ENCODE measurements around the gene FAM185A.
"Not testable (repeated sequence)": the region's sequence is repeated elsewhere in the genome, so short reads cannot be mapped to it uniquely, and the experiment has no call there.

The FAM185A gene

DNA sequence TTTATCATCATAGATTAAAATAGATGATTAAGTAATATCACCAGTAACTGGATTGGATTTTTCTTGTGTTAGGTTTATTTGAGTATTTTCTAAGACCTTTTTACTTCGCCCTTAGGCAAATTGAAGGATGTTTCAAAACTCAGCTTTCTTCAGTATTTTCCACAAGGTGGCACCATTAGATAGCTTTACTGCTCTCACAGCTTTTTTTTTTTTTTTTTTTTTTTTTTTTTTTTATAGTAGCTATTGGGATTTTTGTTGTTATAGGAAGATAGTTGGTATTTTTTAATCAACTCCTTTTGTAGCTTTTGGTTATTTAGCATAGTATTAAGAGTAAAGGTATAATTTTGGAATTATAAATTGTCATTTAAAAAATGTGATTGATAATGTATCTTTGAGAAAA is 9.4 kb downstream of the FAM185A start:
- DNase-seq; H3K9me3 ChIP-seq (ENCODE audit: severe bottlenecking); H3K4me3 ChIP-seq (ENCODE audit: low read depth, low read length); H3K36me3 ChIP-seq; H3K27ac ChIP-seq; H3K27me3 ChIP-seq (ENCODE audit: insufficient read depth, low read depth, severe bottlenecking): not testable (repeated sequence)

DNA sequence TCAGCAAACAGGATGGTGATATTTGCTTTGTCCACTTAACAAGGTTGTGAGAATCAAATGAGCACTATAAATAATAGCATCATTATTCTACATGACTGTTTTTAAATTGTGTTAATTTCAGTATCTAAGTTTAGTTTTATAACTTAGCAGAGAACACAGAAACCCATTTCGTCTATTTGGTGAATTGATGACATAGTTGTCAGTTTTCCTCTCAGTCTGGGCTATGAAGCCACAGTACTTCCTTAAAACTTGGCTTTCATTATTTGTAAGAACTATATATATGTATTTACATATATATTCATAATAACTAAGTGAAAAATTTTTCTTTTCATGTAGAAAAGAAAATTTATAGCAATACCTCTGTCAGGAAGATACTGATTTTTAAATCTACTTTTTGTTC is 11.1 kb downstream of the FAM185A start:
- H3K36me3 ChIP-seq; H3K27me3 ChIP-seq (ENCODE audit: insufficient read depth, low read depth, severe bottlenecking); DNase-seq; H3K4me3 ChIP-seq (ENCODE audit: low read depth, low read length); H3K27ac ChIP-seq; H3K9me3 ChIP-seq (ENCODE audit: severe bottlenecking): not testable (repeated sequence)

DNA sequence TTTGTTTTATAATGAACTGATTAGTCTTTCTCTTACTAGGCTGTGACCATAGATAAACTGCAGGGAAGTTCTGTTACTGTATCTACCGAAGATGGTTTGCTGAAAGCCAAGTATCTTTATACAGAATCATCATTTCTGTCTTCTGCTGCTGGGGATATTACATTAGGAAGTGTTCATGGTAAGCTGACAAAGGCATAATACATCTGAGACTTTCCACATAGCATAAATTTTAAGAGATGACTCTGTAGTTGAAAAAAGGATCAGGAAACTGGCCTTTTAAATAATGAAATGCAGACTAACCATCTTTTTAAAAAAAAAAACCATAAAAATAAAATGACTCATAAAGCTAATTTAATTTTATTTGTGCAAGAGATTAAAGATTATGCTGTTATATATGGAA is 12.4 kb downstream of the FAM185A start:
- H3K27ac ChIP-seq; DNase-seq; H3K4me3 ChIP-seq (ENCODE audit: low read depth, low read length); H3K27me3 ChIP-seq (ENCODE audit: insufficient read depth, low read depth, severe bottlenecking); H3K36me3 ChIP-seq; H3K9me3 ChIP-seq (ENCODE audit: severe bottlenecking): not testable (repeated sequence)

DNA sequence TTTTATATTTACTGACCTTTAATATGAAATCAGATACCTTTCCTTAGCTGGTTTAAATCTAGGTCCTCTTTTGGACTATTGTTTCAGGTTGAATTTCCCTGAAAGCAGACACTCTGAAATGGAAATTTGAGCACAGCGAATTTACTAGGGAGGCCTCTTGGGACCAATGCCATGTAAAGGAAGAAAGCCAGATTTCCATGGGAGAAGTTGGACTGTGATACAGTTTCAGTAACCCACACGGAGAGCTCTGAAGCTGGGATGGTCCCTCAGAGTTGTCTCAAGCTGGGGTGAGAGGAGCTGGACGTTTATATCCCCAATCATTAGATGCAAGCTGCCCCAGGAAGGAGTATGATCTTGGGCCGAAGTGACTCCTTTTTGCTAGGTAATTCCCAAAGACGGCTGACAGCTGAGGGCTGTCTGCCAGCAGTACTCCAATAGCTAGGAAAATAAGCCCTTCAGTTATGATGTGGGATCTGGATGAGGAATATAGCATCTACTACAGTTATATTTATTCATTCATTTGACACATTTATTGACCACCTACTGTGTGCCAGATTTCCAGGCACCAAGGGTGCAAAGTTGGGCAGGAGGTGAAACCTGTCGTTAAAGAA is 14.6 kb downstream of the FAM185A start:
- H3K36me3 ChIP-seq; DNase-seq; H3K27ac ChIP-seq; H3K4me3 ChIP-seq (ENCODE audit: low read depth, low read length); H3K9me3 ChIP-seq (ENCODE audit: severe bottlenecking); H3K27me3 ChIP-seq (ENCODE audit: insufficient read depth, low read depth, severe bottlenecking): not testable (repeated sequence)

DNA sequence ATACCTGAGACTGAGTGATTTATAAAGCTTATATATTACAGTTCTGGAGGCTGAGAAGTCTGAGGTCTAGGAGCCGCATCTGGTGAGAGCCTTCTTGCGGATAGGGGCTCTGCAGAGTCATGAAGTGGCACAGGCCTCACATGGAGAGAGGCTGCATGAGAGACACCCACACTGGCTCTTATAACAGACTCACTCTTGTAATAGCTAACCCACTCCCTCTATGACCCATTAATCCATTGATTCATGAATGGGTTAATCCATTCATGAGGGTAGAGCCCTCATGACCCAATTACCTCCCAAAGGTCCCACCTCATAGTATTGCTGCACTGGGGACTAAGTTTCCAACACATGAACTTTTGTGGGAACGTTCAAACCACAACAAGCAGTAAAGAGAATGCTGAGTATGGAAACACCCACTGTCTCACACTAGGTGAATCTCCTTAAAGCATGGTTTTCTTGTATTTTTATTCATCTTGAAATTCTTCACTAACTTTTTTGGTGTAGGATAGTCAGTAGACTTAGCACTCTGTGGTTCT is 20.9 kb downstream of the FAM185A start:
- H3K27ac ChIP-seq; DNase-seq; H3K27me3 ChIP-seq (ENCODE audit: insufficient read depth, low read depth, severe bottlenecking); H3K9me3 ChIP-seq (ENCODE audit: severe bottlenecking); H3K4me3 ChIP-seq (ENCODE audit: low read depth, low read length); H3K36me3 ChIP-seq: not testable (repeated sequence)

DNA sequence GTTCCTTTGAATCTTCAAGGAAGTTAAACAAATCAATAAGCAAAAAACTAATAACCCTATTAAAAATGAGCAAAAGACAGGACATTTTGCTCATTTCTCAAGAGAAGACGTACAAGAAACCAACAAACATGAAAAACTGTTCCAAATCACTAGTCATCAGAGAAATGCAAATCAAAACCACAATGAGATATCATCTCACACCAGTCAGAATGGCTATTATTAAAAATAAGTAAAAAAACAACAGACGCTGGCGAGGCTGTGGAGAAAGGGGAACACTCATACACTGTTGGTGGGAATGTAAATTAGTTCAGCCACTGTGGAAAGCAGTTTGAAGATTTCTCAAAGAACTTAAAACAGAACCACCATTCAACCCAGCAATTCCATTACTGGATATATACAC is 21.7 kb downstream of the FAM185A start:
- not testable (repeated sequence) for H3K4me3 ChIP-seq (ENCODE audit: low read depth, low read length); H3K27me3 ChIP-seq (ENCODE audit: insufficient read depth, low read depth, severe bottlenecking); H3K9me3 ChIP-seq (ENCODE audit: severe bottlenecking); DNase-seq; H3K27ac ChIP-seq; H3K36me3 ChIP-seq

DNA sequence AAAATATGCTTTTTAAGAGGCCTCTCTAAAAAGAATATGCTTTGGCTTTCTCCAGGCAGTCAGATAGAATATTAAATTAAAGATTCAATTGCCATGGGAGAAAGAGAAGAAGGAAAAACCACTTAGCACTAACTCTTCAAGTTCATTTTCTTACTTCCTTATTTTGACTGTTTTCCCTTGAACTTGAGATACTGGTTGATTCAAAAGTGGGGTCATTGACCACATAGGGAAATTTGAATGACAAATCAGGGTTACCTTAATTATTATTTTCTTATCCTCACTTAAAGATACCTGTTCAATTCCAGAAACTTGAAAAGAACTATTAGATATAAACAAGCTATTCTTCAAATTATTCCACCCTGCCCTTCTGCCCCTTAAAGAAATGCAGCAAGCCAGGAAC is 27.4 kb downstream of the FAM185A start:
- DNase-seq; H3K27me3 ChIP-seq (ENCODE audit: insufficient read depth, low read depth, severe bottlenecking); H3K9me3 ChIP-seq (ENCODE audit: severe bottlenecking): not testable (repeated sequence)

DNA sequence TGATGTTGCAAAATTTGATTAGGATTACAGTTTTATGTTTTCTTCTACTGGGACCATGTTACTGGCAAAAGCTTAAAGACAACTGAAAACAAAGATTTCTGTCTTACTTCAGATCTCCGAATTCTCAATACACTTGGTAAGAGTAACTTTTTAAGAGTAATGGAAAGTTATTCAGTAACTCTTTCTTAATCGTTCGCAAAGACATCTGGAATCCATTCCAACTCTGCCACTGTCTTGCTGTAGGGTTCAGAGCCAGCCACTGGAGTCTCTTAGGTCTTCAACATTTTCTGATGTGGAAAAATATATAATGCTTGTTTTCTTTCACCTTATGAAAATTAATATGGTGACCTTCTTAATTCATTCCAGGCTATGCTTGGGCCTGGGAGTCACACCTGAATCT is 29.9 kb downstream of the FAM185A start:
- H3K27ac ChIP-seq; H3K36me3 ChIP-seq; DNase-seq; H3K27me3 ChIP-seq (ENCODE audit: insufficient read depth, low read depth, severe bottlenecking); H3K4me3 ChIP-seq (ENCODE audit: low read depth, low read length); H3K9me3 ChIP-seq (ENCODE audit: severe bottlenecking): not testable (repeated sequence)

More for the DNA sequence above, 27.4 kb downstream of the FAM185A start:
- not testable (repeated sequence) for H3K36me3 ChIP-seq; H3K4me3 ChIP-seq (ENCODE audit: low read depth, low read length); H3K27ac ChIP-seq

DNA sequence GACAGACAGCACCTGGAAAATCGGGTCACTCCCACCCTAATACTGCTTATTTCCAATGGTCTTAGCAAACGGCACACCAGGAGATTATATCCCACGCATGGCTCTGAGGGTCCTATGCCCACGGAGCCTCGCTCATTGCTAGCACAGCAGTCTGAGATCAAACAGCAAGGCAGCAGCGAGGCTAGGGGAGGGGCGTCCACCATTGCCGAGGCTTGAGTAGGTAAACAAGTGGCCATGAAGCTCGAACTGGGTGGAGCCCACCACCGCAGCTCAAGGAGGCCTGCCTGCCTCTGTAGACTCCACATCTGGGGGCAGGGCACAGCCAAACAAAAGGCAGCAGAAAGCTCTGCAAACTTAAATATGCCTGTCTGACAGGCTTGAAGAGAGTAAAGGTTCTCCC is 32.1 kb downstream of the FAM185A start:
- H3K27ac ChIP-seq; H3K27me3 ChIP-seq (ENCODE audit: insufficient read depth, low read depth, severe bottlenecking); H3K9me3 ChIP-seq (ENCODE audit: severe bottlenecking); H3K36me3 ChIP-seq; H3K4me3 ChIP-seq (ENCODE audit: low read depth, low read length); DNase-seq: not testable (repeated sequence)

DNA sequence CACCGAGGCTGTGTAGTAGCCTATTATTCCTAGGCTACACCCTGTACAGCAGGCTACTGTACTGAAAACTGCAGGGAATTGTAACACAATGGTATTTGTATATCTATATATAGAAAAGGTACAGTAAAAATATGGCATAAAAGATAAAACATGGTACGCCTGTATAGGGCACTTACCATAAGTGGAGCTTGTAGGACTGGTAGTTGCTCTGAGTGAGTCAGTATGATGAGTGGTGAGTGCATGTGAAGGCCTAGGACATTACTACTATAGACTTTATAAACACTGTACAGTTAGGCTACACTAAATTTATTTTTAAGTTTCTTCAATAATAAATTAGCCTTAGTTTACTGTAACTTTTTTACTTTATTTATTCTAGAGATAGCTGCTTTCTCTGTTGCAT is 40.0 kb downstream of the FAM185A start:
- not testable (repeated sequence) for H3K36me3 ChIP-seq; H3K27me3 ChIP-seq (ENCODE audit: insufficient read depth, low read depth, severe bottlenecking); H3K27ac ChIP-seq; H3K9me3 ChIP-seq (ENCODE audit: severe bottlenecking); H3K4me3 ChIP-seq (ENCODE audit: low read depth, low read length); DNase-seq

DNA sequence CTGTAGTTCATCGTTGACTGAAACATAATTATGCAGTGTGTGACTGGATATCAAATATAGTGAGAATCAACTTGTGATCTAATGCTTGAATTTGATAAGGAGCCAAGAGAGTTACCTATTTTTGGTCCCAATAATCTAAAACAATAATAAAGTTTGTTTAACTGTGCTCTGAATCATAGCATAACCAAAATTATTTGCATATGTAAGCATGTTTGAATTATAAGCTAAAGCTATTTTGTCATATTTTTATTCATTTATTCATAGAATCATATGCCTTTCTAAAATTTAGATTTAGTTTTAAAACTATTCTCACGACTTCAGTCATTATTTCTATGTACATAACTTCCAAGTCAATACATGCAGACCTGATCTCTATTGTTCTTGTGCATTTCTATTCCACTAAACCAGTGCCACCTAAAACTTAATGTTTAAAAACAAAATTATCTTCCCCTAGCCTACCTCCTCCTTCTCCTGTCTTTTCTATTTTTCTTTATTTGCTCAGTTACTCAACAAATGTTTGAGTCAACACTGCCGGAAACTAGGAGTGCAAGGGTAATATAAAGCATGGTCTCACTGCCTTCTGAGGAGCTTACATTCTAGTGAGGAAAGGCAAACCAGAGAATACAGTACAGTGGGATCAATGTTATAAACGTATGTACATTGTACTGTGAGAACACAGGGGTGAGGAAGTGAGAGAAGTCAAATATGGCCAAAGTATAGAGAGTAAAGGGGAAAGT is 41.7 kb downstream of the FAM185A start:
- H3K9me3 ChIP-seq (ENCODE audit: severe bottlenecking); H3K27me3 ChIP-seq (ENCODE audit: insufficient read depth, low read depth, severe bottlenecking); H3K27ac ChIP-seq; H3K4me3 ChIP-seq (ENCODE audit: low read depth, low read length); DNase-seq; H3K36me3 ChIP-seq: not testable (repeated sequence)

DNA sequence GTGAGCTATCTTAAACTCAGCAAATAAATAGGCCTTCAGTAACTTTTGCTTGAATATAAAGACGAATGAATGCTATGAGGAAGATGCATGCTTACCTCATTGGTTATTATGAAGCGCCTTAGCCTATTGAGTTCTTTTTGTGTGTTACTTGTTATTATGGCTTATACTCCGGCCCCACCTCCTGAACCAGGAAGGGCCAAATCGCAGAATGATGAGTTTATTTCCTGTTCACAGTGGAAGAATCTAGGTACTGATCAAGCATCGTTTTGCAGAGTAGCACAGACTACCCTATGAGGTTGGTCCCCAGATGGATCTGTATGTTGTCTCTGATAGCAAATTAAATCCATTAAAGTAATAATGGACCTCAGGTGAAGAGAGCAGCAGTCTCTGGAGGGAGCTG is 42.6 kb downstream of the FAM185A start:
- not testable (repeated sequence) for H3K27me3 ChIP-seq (ENCODE audit: insufficient read depth, low read depth, severe bottlenecking); H3K9me3 ChIP-seq (ENCODE audit: severe bottlenecking); H3K36me3 ChIP-seq; H3K4me3 ChIP-seq (ENCODE audit: low read depth, low read length); H3K27ac ChIP-seq; DNase-seq

DNA sequence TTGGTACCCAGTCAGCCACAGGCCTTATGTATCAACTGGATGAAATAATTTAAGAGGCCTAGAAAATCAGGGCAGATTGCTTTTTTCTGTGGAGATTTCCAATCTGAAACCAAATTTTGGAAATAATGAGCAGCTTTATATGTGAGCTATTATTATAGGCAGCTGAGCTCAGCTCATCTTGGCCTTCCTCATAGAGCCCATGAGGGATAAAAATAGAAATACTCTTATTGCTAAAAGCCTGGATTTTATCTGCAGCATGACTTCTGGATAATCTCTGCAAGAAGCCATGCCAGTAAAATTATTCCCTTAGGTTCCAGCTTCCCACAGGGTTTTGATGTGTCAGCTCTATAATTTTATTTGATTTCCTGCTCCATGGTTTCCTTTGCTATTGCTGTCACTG is 43.0 kb downstream of the FAM185A start:
- H3K27ac ChIP-seq; H3K9me3 ChIP-seq (ENCODE audit: severe bottlenecking); H3K27me3 ChIP-seq (ENCODE audit: insufficient read depth, low read depth, severe bottlenecking); H3K4me3 ChIP-seq (ENCODE audit: low read depth, low read length); DNase-seq; H3K36me3 ChIP-seq: not testable (repeated sequence)

DNA sequence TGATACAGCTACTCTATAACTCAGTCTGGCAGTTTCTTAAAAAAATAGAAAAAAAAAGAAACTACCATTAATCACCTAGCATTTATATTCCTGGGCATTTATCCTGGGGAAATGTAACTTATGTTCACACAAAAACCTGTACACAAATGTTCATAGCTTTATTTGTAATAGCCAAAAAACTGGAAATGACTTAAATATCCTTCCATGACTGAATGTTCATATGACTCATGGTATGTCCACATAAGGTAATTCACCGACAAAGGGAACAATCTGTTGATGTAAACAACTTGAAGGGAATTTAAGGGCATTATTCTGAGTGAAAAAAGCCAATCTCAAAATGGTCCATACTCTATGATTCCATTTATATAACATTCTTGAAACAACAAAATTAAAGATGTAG is 45.8 kb downstream of the FAM185A start:
- not testable (repeated sequence) for H3K36me3 ChIP-seq; H3K9me3 ChIP-seq (ENCODE audit: severe bottlenecking); DNase-seq; H3K27ac ChIP-seq; H3K27me3 ChIP-seq (ENCODE audit: insufficient read depth, low read depth, severe bottlenecking); H3K4me3 ChIP-seq (ENCODE audit: low read depth, low read length)

DNA sequence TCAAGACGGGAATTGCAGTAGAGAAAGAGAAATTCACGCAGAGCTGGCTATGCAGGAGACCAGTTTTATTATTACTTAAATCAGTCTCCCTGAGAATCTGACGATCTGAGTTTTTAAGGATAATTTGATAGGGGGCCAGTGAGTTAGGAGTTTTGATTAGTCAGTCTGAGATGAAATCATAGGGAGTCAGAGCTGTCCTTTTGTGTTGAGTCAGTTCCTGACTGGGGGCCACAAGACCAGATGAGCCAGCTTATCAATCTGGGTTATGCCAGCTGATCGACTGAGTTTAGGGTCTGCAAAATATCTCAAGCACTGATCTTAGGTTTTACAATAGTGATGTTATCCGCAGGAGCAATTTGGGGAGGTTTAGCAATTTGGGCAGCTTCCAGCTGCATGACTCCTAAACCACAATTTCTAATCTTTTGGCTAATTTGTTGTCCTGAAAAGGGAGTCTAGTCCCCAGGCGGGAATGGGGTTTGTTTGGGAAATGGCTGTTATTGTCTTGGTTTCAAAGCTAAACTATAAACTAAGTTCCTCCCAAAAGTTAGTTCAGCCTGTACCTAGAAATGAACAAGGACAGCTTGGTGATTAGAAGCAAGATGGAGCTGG is 47.3 kb downstream of the FAM185A start:
- not testable (repeated sequence) for H3K27ac ChIP-seq; DNase-seq; H3K9me3 ChIP-seq (ENCODE audit: severe bottlenecking)

More for the DNA sequence above, 47.3 kb downstream of the FAM185A start:
- not testable (repeated sequence) for H3K27me3 ChIP-seq (ENCODE audit: insufficient read depth, low read depth, severe bottlenecking); H3K36me3 ChIP-seq; H3K4me3 ChIP-seq (ENCODE audit: low read depth, low read length)
